GM13977 (cell line): Measurements from ENCODE around the gene PCNX2.

Experiments used
- DNase-seq: peaks from one replicate; pipeline ENCODE4 v3.0.0; 2012; ENCODE audit warnings: low spot score
- CTCF ChIP-seq: IDR thresholded peaks from 2 replicates; pipeline ENCODE4 v1.5.1; 2012; ENCODE audit warnings: mild to moderate bottlenecking, control low read depth; ENCODE audit not compliant: insufficient read depth; ENCODE audit errors: extremely low read depth, missing control alignments
- in situ Hi-C: fragments of 300-500 bp; cut with MboI; formaldehyde crosslinking; loops from one replicate; pipeline ENCODE4 v1.12.0; 2022; ENCODE audit warnings: low sequenced_read_pairs, low pct_unique_long_range_greater_than_20kb, mixed read lengths, inconsistent platforms; ENCODE audit not compliant: unreplicated experiment

PCNX2 gene

DNA sequence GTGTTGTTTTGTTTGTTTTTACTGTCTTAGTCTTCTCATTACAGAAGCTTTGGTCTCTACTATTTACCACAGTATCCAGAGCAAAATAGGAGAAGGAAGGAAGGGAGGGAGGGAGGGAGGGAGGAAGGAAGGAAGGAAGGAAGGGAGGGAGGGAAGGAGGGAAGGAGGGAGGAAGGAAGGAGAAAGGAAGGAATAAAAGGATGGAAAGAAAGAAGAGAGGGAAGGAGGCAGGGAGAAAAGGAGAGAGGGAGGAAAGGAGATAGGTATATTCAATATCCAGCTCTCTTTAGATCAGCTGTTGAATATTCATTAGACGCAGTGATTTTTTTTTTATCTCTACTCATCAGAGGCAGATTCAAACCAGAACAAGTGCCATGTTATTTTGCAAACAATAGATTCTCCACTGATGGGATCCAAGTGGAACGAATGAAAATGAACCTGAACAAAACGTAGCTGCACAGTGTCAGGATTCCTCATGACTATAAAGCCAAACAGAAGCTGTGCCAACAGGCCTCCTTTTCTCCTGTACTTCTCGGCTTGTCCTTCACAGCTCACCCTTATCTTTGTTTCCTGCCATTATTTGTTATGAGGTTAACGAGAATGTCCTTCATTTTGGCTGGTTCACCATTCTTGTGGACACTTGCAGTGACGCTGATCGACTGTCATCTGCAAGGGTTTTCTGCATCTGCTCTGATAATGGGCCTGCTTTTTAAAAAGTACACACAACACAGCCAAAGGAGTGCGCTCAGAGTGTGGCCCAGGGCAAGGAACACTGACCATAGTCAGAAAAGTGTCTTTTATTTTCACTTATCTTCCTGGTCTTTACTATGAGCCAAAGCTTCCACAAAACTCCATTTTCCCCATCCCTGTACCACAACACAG is 352.9 kb downstream of the PCNX2 start:
- no peak for TF ChIP-seq CTCF
- in situ Hi-C loops, result no loop called here
- no peak for DNase-seq

DNA sequence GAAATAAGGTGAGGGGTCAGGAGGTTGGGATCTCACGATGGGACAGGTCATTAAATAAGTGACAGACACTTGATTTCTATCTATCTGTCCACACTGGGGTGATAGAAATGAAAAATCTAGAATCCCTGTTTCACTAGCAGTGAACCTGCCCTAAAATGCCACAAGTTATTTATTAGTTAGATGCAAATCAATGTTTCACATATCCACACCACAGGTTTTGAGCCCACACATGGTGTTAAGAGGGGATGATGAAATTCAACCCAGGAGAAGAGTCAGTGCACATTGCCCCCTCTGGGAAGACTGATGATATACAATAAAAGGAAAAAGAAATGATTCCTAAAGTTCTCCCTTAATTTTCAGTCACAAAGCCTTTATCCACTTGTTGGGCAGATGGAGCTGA is 355.3 kb downstream of the PCNX2 start:
- DNase-seq, result no peak
- in situ Hi-C loops, result no loop called here
- no peak for TF ChIP-seq CTCF

- DNase-seq, result no peak
- TF ChIP-seq CTCF, result no peak
- in situ Hi-C loops, result no loop called here
Observed at GRCh38 chr1:232939748-232940147, 355.8 kb downstream of the PCNX2 start.

DNA sequence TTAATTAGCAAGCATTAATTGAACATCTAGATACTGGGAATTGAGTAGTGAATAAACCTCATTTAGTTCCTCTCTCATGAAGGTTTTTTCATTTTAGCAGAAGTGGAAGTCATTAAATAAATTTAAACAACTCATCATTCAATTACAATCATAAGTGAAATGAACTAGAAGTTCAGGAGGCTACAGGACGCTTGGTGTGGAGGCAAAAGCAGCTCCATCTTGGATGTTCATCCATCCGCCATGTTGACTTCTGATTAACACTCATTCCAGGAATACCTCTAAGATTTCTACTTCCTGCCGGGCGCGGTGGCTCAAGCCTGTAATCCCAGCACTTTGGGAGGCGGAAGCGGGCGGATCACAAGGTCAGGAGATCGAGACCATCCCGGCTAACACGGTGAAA is 356.6 kb downstream of the PCNX2 start:
- DNase-seq, result no peak
- TF ChIP-seq CTCF, result no peak
- in situ Hi-C loops, result no loop called here

- in situ Hi-C loops, result no loop called here
- no peak for DNase-seq
- TF ChIP-seq CTCF, result no peak
Observed at GRCh38 chr1:232937741-232938375, 357.7 kb downstream of the PCNX2 start.

DNA sequence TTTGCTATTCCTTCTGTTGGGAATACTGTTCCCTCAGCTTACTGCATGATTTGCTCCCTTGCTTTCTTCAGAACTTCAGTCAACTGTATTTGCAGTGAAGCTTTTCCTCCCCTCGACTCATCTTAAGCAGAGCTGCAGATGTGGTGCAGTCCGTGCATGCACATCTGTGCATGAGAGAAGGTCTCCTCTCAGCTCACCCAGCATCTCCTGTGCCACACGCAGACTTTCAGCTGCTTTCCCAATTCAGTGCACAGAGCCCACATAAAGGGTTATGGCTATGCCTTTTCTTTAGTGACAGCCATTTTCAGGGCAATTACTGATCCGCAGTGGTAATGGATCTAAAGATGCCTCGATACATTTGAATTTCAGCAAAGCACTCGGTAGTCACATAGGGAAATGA is 358.6 kb downstream of the PCNX2 start:
- in situ Hi-C loops, result no loop called here

More for the DNA sequence above, 358.6 kb downstream of the PCNX2 start:
- no peak for DNase-seq
- TF ChIP-seq CTCF, result no peak
